GM21528 (cell line): ENCODE results near the gene ADARB1.

Experiments
- ATAC-seq: cut with Tn5 transposase; IDR thresholded peaks from one replicate; pipeline ENCODE4 v1.9.1; 2021; ENCODE audit warnings: mild to moderate bottlenecking, moderate library complexity; ENCODE audit not compliant: unreplicated experiment, low FRiP score

Gene ADARB1

GRCh38 chr21:45054927-45055612 lies 19.3 kb upstream of the ADARB1 start:
- ATAC-seq: no peak

- ATAC-seq: no peak
Observed at GRCh38 chr21:45055861-45056260, 18.5 kb upstream of the ADARB1 start.

- no peak for ATAC-seq
Observed at GRCh38 chr21:45056296-45056904, 18.0 kb upstream of the ADARB1 start.

- no peak for ATAC-seq
Observed at GRCh38 chr21:45056917-45057560, 17.3 kb upstream of the ADARB1 start.

GRCh38 chr21:45057886-45058285 lies 16.5 kb upstream of the ADARB1 start:
- no peak for ATAC-seq

- ATAC-seq: no peak
Observed at GRCh38 chr21:45059121-45059520, 15.3 kb upstream of the ADARB1 start.

GRCh38 chr21:45060089-45060488 lies 14.3 kb upstream of the ADARB1 start:
- ATAC-seq: no peak

- ATAC-seq: no peak
Observed at GRCh38 chr21:45060675-45061311, 13.6 kb upstream of the ADARB1 start.

GRCh38 chr21:45064091-45064490 lies 10.3 kb upstream of the ADARB1 start:
- no peak for ATAC-seq

GRCh38 chr21:45064618-45065399 lies 9.6 kb upstream of the ADARB1 start:
- no peak for ATAC-seq

GRCh38 chr21:45067462-45068285 lies 6.7 kb upstream of the ADARB1 start:
- ATAC-seq: no peak

- no peak for ATAC-seq
Observed at GRCh38 chr21:45069085-45069484, 5.3 kb upstream of the ADARB1 start.

GRCh38 chr21:45069711-45070110 lies 4.7 kb upstream of the ADARB1 start:
- no peak for ATAC-seq

- ATAC-seq: no peak
Observed at GRCh38 chr21:45071078-45071873, 3.1 kb upstream of the ADARB1 start.

GRCh38 chr21:45071874-45072737 lies 2.3 kb upstream of the ADARB1 start:
- no peak for ATAC-seq

GRCh38 chr21:45072738-45073300 lies 1.6 kb upstream of the ADARB1 start:
- no peak for ATAC-seq

- no peak for ATAC-seq
Observed at GRCh38 chr21:45073301-45074047, 906 bp upstream of the ADARB1 start.
